GM13977 (cell line): ENCODE data around the gene PCMT1.

Experiments
- DNase-seq: peaks from one replicate; pipeline ENCODE4 v3.0.0; 2012; ENCODE audit warnings: low spot score
- in situ Hi-C: fragments of 300-500 bp; cut with MboI; formaldehyde crosslinking; loops from one replicate; pipeline ENCODE4 v1.12.0; 2022; ENCODE audit warnings: low sequenced_read_pairs, low pct_unique_long_range_greater_than_20kb, mixed read lengths, inconsistent platforms; ENCODE audit not compliant: unreplicated experiment
- TF ChIP-seq, protein P1 (sequence below): IDR thresholded peaks from 2 replicates; pipeline ENCODE4 v1.5.1; 2012; ENCODE audit warnings: mild to moderate bottlenecking, control low read depth; ENCODE audit not compliant: insufficient read depth; ENCODE audit errors: extremely low read depth, missing control alignments

Gene PCMT1

DNA sequence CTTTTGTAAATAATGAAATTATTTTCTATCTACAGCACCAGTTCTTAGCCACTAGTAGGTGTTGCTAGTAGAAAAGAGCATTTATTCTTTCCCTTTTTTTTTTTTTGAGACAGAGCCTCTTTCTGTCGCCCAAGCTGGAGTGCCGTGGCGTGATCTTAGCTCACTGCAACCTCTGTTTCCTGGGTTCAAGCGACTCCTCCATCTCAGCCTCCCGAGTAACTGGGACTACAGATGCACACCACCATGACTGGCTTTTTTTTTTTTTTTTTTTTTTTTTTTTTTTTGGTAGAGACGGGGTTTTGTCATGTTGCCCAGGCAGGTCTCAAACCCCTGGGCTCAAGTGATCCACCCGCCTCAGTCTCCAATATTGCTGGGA is 6.7 kb downstream of the PCMT1 start:
- TF ChIP-seq, protein P1, sequence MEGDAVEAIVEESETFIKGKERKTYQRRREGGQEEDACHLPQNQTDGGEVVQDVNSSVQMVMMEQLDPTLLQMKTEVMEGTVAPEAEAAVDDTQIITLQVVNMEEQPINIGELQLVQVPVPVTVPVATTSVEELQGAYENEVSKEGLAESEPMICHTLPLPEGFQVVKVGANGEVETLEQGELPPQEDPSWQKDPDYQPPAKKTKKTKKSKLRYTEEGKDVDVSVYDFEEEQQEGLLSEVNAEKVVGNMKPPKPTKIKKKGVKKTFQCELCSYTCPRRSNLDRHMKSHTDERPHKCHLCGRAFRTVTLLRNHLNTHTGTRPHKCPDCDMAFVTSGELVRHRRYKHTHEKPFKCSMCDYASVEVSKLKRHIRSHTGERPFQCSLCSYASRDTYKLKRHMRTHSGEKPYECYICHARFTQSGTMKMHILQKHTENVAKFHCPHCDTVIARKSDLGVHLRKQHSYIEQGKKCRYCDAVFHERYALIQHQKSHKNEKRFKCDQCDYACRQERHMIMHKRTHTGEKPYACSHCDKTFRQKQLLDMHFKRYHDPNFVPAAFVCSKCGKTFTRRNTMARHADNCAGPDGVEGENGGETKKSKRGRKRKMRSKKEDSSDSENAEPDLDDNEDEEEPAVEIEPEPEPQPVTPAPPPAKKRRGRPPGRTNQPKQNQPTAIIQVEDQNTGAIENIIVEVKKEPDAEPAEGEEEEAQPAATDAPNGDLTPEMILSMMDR: no peak
- no peak for DNase-seq
- in situ Hi-C loops: no loop called here

DNA sequence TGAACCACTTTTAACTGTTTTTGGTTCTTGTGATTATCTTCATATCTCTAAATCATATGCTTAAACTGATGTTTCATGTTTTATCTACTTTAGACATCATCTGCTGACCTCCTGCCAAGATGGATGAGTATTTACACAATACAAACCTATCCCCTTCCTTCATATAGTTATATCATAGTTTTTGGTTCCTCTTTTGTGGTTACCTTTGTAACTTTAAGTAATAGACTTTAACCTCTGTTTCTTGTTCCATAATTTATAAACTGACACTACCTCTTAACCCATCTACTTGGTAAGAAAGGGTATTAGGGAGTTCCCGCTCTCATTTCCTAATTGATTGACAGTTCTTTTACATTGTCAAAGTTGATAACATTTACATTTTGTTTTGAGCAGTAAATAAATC is 11.9 kb downstream of the PCMT1 start:
- in situ Hi-C loops: no loop called here
- peak; percentile 45 for DNase-seq
- TF ChIP-seq, protein P1: no peak

DNA sequence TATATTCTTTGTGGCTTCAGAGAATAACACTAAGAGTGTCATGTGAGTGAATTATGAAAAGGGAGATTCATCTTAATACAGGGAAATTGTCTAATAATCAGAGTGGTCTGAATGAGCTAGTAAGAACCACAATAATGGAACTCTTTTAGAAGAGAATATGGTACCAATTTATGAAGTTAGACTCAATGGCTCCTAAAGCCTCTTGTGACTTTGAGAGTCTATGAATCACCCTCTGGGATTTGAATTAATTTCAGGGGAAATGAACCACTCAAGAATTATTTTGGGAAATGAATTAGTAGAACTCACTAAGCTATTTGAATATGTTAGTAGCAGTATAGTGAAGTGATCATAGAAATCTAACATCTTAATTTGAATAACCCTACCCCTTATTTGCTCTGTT is 14.3 kb downstream of the PCMT1 start:
- in situ Hi-C loops: no loop called here
- DNase-seq: no peak
- TF ChIP-seq, protein P1: no peak

DNA sequence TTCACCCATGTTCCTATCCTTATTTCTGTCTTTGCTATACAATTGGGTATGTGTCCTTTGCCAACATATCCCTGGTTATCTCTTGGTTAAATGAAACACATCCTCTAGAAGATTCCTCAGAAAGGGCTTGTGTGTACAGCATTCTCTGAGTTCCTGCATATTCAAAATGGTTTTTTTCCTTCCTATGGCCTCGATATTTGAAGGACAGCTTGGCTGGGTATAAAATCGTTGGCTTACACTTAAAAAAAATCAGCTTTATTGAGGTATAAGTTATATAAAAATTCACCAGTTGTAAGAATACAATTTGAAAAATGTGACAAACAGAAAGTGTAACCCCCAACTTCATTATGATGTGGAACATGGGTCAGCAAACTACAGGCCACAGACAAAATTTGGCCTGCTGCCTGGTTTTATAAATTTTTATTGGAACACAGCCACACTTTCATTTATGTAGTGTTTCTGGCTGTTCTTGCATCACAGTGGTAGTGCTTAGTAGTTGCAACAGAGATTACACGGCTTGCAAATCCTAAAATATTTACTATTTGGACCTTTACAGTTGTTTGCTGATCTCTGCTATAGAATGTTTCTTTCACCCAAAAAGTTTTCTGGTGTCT is 16.7 kb downstream of the PCMT1 start:
- DNase-seq: no peak
- TF ChIP-seq, protein P1: no peak
- in situ Hi-C loops: no loop called here

DNA sequence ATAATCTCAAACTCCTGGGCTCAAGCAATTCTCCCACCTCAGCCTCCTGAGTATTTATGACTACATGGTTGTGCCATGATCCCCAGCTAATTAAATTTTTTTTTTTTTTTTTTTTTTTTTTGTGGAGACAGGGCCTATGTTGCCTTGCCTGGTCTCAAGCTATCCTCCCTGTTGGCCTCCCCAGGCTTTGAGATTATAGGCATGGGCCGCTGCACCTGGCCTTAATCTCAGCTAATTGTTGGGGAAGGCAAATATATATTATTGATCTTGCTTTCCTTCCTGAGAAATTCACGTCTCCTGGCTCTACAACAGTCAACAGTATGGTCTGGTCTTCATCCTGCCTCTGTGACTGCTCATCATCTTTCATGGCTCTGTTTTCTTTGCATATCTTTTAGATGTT is 20.1 kb downstream of the PCMT1 start:
- in situ Hi-C loops: no loop called here
- DNase-seq: no peak
- TF ChIP-seq, protein P1: no peak

DNA sequence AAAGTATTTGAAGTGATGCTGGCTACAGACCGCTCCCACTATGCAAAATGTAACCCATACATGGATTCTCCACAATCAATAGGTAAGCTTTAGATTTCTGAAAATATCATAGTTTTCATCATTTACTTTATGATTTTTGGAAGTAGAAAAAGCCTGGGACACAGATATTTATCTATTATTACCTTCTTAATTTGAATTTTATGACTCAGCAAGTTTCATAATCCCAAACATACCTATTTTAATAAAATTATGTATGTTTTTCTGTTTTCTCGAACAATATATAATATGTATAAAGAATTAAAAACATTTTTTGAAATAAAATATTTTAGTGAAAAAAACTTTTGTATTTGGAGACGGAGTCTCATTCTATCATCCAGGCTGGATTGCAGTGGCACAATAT is 21.6 kb downstream of the PCMT1 start:
- in situ Hi-C loops: no loop called here
- DNase-seq: no peak
- TF ChIP-seq, protein P1: no peak

DNA sequence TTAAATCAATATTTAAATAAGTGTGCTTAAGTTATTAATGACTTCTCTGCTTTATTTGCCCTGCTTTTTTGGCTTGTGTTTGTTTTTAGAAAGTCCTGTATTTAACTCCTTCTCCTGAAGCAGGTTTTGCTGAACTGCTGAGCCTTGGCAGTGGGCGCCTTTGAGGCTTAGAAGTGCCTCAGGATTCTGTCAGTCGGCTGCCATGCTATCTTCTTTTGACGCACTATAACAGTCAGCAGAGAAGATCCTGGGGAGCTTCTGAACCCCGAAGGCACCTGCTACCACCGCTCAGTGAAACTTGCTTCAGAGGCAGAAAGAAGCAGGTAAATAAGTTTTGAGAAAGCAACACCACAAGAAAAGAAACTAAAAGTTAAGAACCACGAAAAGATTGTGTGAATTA is 22.4 kb downstream of the PCMT1 start:
- TF ChIP-seq, protein P1: no peak
- DNase-seq: no peak
- in situ Hi-C loops: no loop called here
